ENCODE measurements around the gene ALCAM. TPM values are rescaled to one million over a fixed set of nuclear protein-coding genes. Genes with fewer than 3 reads are reported as not detected.

ALCAM gene
- total and polyA plus RNA-seq, 2 of the 8 experiments (the other 6 are each of a cell fraction or from before 2014, with no cell fraction given), result 10.8 to 33.0 TPM

- H3K18ac ChIP-seq (ENCODE audit: extremely low read depth, low read length), result no peak overlapping the region
- H3K9me3 ChIP-seq (ENCODE audit: insufficient read depth in 2 of 2, low read depth in 1 of 2, low read length in 1 of 2), result no peaks in the 10 kb centered on the region
- H4K5ac ChIP-seq (ENCODE audit: insufficient read length, low read depth, low read length), result no peak overlapping the region
- CTCF ChIA-PET (ENCODE audit: partially characterized antibody), result interaction anchor here (4.2 kb wide), 1 partner anchor 7 kb away, joined by 29 read pairs; no protein-coding TSS in a partner anchor
- no peak overlapping the region for H2BK12ac ChIP-seq (ENCODE audit: low read depth, low read length)
- TF ChIP-seq CEBPB (IDR thresholded peaks at IDR 0.05; ENCODE audit: low read depth, low read length), result no peak
- no peak for TF ChIP-seq RBBP5 (IDR thresholded peaks at IDR 0.05; ENCODE audit: borderline replicate concordance, low read depth, low read length)
- TF ChIP-seq JUN (IDR thresholded peaks at IDR 0.05; ENCODE audit: low read depth, low read length), result no peak
- no peak overlapping the region for H2AFZ ChIP-seq (ENCODE audit: low read length)
- H4K91ac ChIP-seq (replicated peaks; ENCODE audit: insufficient read length, low read length), result no peak overlapping the region
- no peaks in the 10 kb centered on the region for H3K27me3 ChIP-seq (replicated peaks in 1 of 4; ENCODE audit: control insufficient read depth in 3 of 4, extremely low read depth in 1 of 4, insufficient read depth in 3 of 4, low read length in 3 of 4)
- H3K14ac ChIP-seq (ENCODE audit: insufficient read length), result no peak overlapping the region
- no peak overlapping the region for H2BK120ac ChIP-seq (replicated peaks; ENCODE audit: low read depth, low read length)
- no peak overlapping the region for H3K4me2 ChIP-seq (ENCODE audit: insufficient read depth in 1 of 2, low read depth in 2 of 2, low read length in 2 of 2)
- H3K36me3 ChIP-seq (ENCODE audit: control insufficient read depth in 2 of 4, insufficient read depth in 4 of 4, low read length in 3 of 4), result peaks cover 0 to 6% (median 2%) of the 10 kb centered on the region in 4 experiments; a peak in 3 of 8 replicates
- H2BK15ac ChIP-seq (ENCODE audit: low read length), result no peak overlapping the region
- H3K79me1 ChIP-seq (ENCODE audit: low read depth, low read length), result no peaks in the 10 kb centered on the region; the same call in 1 of the 2 replicates
- H2AK5ac ChIP-seq (ENCODE audit: low read depth, low read length), result no peak overlapping the region
- no peak overlapping the region for H3K9ac ChIP-seq (replicated peaks in 1 of 4; ENCODE audit: extremely low read depth in 1 of 4, low read depth in 3 of 4, low read length in 3 of 4)
- H4K20me1 ChIP-seq (replicated peaks in 1 of 2; ENCODE audit: control insufficient read depth in 1 of 2, insufficient read depth in 2 of 2, low read length in 2 of 2), result no peaks in the 10 kb centered on the region
- no peaks in the 10 kb centered on the region for H3K23me2 ChIP-seq (ENCODE audit: low read depth, low read length)
- no peak overlapping the region for H3K4ac ChIP-seq (replicated peaks; ENCODE audit: insufficient read length, low read depth, low read length)
- no peak overlapping the region for H3K4me3 ChIP-seq (ENCODE audit: extremely low read depth in 1 of 4, insufficient read depth in 2 of 4, low read depth in 3 of 4, low read length in 4 of 4)
- POLR2A ChIA-PET (ENCODE audit: partially characterized antibody), result no interaction called here
- H3K4me1 ChIP-seq (replicated peaks in 1 of 4; ENCODE audit: control insufficient read depth in 3 of 4, insufficient read depth in 4 of 4, low read length in 3 of 4), result no peaks in the 10 kb centered on the region
- H4K8ac ChIP-seq (ENCODE audit: extremely low read depth, insufficient read depth, low read length), result no peak overlapping the region
- no peaks in the 10 kb centered on the region for H3K79me2 ChIP-seq (ENCODE audit: control insufficient read depth in 1 of 2, insufficient read depth in 2 of 2, low read length in 2 of 2)
- 76% methylated on average over 4 of the region's 4 CpGs; no CpG with 5 or more reads in 1 of the 2 experiments for WGBS, 2 experiments (ENCODE audit: extremely low coverage in 1 of 2, insufficient coverage in 1 of 2, insufficient read length in 1 of 2, insufficient replicate concordance in 2 of 2, low coverage in 1 of 2, low lambda C conversion rate in 2 of 2, missing lambda C conversion rate in 1 of 2)
- FAIRE-seq (no peak), DNase-seq (ENCODE audit: low read depth in 1 of 2, low spot score in 2 of 2) (no peak)
- H2BK20ac ChIP-seq (ENCODE audit: low read length), result no peak overlapping the region
- H3K27ac ChIP-seq (ENCODE audit: low read depth, low read length), result no peak overlapping the region
- H3K56ac ChIP-seq (replicated peaks; ENCODE audit: insufficient read length, low read depth, low read length), result no peak overlapping the region
- no peak overlapping the region for H3K23ac ChIP-seq (ENCODE audit: insufficient read length)
- H2BK5ac ChIP-seq (ENCODE audit: low read depth, low read length), result no peak overlapping the region
These were observed 158.8 kb downstream of the ALCAM start for GRCh38 chr3:105525531-105525930.

Data from H1 (cell line).